Nephron (organoid): ENCODE results near the gene SLAMF6.

Experiments
- H3K27ac Mint-ChIP-seq, 3 experiments: 2 replicates each; pipeline ENCODE4 v1.8.0; 2020; ENCODE audit warnings: mixed read lengths in 3 of 3, mild to moderate bottlenecking in 2 of 3, moderate library complexity in 1 of 3
- H3K27me3 Mint-ChIP-seq: 2 replicates; pipeline ENCODE4 v1.8.0; 2021; ENCODE audit warnings: low read depth, mild to moderate bottlenecking, moderate library complexity, mixed read lengths
- H3K36me3 Mint-ChIP-seq: 2 replicates; pipeline ENCODE4 v1.8.0; 2020; ENCODE audit warnings: low read depth, mixed read lengths
- H3K4me1 Mint-ChIP-seq: 2 replicates; pipeline ENCODE4 v1.8.0; 2020; ENCODE audit warnings: mixed read lengths
- H3K4me3 Mint-ChIP-seq, 3 experiments: 2 replicates each; pipeline ENCODE4 v1.8.0; 2020; ENCODE audit warnings: mild to moderate bottlenecking in 3 of 3, mixed read lengths in 3 of 3, moderate library complexity in 2 of 3
- H3K9me3 Mint-ChIP-seq: 2 replicates; pipeline ENCODE4 v1.8.0; 2020; ENCODE audit warnings: mixed read lengths
- CTCF ChIP-seq, 3 experiments: fragments of 200-600 bp; sonication (generic); IDR thresholded peaks; one replicate each; pipeline ENCODE4 v1.5.0; 2021; ENCODE audit warnings: antibody characterized with exemption in 3 of 3; ENCODE audit not compliant: unreplicated experiment in 3 of 3

Gene SLAMF6

GRCh38 chr1:160522622-160523345 is at the start of gene SLAMF6:
Gene SLAMF6, minus strand, starts transcription at chr1:160523255. Its CDS starts 63 bp downstream, at chr1:160523192.
- Mint-ChIP-seq H3K27ac (no peak within 1 kb of the TSS), H3K4me1 (no peaks in the 10 kb centered on the region), H3K9me3 (peaks cover 20% of the 10 kb centered on the region), H3K4me3 (no peak within 1 kb of the TSS), H3K27me3 (no peaks in the 10 kb centered on the region), H3K36me3 (no peaks in the 10 kb centered on the region)
- no peak for TF ChIP-seq CTCF (IDR thresholded peaks at IDR 0.05; ENCODE audit: unreplicated experiment in 3 of 3)

- no peak overlapping the region for H3K4me3 Mint-ChIP-seq
- no peaks in the 10 kb centered on the region for H3K9me3 Mint-ChIP-seq
- no peaks in the 10 kb centered on the region for H3K4me1 Mint-ChIP-seq
- no peak overlapping the region for H3K27ac Mint-ChIP-seq
- no peaks in the 10 kb centered on the region for H3K27me3 Mint-ChIP-seq
- no peaks in the 10 kb centered on the region for H3K36me3 Mint-ChIP-seq
- TF ChIP-seq CTCF (IDR thresholded peaks at IDR 0.05; ENCODE audit: unreplicated experiment in 3 of 3), result no peak
Measured at GRCh38 chr1:160570840-160571239, 47.8 kb upstream of the SLAMF6 start.

GRCh38 chr1:160569806-160570205 is 46.8 kb upstream of the SLAMF6 start:
- TF ChIP-seq CTCF (IDR thresholded peaks at IDR 0.05; ENCODE audit: unreplicated experiment in 3 of 3), result no peak
- Mint-ChIP-seq H3K27ac (no peak overlapping the region), H3K27me3 (no peaks in the 10 kb centered on the region), H3K9me3 (no peaks in the 10 kb centered on the region), H3K4me1 (no peaks in the 10 kb centered on the region), H3K4me3 (no peak overlapping the region), H3K36me3 (no peaks in the 10 kb centered on the region)

- H3K9me3 Mint-ChIP-seq, result no peaks in the 10 kb centered on the region
- H3K4me3 Mint-ChIP-seq, result no peak overlapping the region
- no peak overlapping the region for H3K27ac Mint-ChIP-seq
- H3K4me1 Mint-ChIP-seq, result no peaks in the 10 kb centered on the region
- H3K36me3 Mint-ChIP-seq, result no peaks in the 10 kb centered on the region
- no peaks in the 10 kb centered on the region for H3K27me3 Mint-ChIP-seq
- no peak for TF ChIP-seq CTCF (IDR thresholded peaks at IDR 0.05; ENCODE audit: unreplicated experiment in 3 of 3)
Measured at GRCh38 chr1:160567858-160568682, 45.0 kb upstream of the SLAMF6 start.

GRCh38 chr1:160567341-160567740 is 44.3 kb upstream of the SLAMF6 start:
- no peak overlapping the region for H3K27ac Mint-ChIP-seq
- H3K4me1 Mint-ChIP-seq, result no peaks in the 10 kb centered on the region
- no peak overlapping the region for H3K4me3 Mint-ChIP-seq
- no peaks in the 10 kb centered on the region for H3K36me3 Mint-ChIP-seq
- no peaks in the 10 kb centered on the region for H3K27me3 Mint-ChIP-seq
- TF ChIP-seq CTCF (IDR thresholded peaks at IDR 0.05; ENCODE audit: unreplicated experiment in 3 of 3), result no peak
- H3K9me3 Mint-ChIP-seq, result no peaks in the 10 kb centered on the region
